Muscle of arm (tissue), 12 donors: ENCODE data around the gene NR5A1. TPM values are rescaled to one million over a fixed set of nuclear protein-coding genes. Genes with fewer than 3 reads are reported as not detected.

Experiments used
- DNase-seq: peaks from one replicate; pipeline ENCODE4 v3.0.0-alpha.2; 2013
- polyA plus RNA-seq, 12 donors: library from polyadenylated mRNA; unstranded; fragments of 120-200 nt; gene quantifications; one replicate each; pipeline ENCODE4 v1.2.1, GENCODE V29; 2013; ENCODE audit not compliant: insufficient read length in 12 of 12

Gene NR5A1
- polyA plus RNA-seq, 12 donors, result 0.10 TPM; not detected in 11

DNA sequence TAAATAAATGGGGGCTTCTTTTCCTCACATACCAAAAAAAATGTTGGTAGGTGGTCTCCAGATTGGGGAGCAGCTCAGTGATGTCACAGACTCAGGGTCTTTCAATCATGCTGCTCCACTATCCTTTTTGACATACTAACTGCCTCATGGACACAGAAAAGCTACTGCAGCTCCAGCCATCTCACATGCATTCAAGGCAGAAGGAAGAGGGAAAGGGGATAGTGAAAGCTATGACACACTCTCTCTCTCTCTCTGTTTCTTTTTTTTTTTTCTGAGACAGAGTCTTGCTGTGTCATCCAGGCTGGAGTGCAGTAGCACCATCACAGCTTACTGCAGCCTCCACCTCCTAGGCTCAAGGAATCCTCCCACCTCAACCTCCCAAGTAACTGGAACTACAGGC lies 64.8 kb downstream of the NR5A1 start:
- no peak for DNase-seq

GRCh38 chr9:124441291-124441690 lies 65.9 kb downstream of the NR5A1 start:
- DNase-seq, result no peak

DNA sequence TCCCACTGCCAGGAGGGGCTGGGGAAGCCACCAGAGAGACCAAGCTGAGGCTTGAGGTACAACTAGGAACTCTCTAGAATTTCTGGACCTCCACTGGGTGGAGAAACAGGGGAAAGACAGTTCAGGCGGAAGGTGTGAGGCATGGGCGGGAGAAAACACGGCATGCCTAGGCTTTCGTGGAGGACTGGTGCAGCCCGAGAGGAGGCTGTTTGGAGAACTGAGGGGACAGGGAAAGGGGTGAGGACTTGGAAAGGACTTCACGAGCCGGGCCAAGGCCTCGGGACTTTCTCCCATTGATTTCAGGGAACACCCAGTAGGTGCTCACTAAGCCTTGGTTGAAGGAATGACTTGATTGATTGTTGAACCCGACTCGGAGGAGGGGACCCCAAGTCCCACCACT lies 66.4 kb downstream of the NR5A1 start:
- DNase-seq, result no peak

DNA sequence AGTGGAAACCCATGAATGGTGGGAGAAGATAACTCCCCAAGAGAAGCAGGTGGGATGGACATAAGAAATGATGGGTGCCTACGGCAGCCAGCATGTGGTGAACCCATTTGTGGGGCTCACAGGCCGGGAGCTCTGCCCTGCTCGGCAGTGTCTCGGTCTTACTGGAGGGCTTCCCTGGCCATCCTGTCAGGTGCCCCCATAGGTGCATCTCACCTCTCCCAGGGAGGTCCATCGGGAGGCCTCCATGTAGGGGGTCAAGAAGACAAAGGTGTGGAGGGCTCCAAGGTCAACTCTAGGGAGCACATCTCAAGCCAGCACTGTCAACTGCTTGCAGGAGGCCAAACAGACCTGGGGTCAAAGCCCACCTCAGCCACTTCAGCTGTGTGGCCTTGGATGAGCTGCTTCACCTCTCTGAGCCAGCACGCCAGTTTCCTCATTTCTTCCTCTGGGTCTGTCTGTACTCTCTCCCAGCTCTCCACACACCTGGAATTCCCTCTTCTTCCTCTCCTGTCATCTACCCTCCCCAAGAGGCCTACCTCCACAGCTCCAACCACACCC lies 67.4 kb downstream of the NR5A1 start:
- DNase-seq, result no peak

GRCh38 chr9:124439086-124439485 lies 68.1 kb downstream of the NR5A1 start:
- no peak for DNase-seq

GRCh38 chr9:124438091-124438490 lies 69.1 kb downstream of the NR5A1 start:
- no peak for DNase-seq

DNA sequence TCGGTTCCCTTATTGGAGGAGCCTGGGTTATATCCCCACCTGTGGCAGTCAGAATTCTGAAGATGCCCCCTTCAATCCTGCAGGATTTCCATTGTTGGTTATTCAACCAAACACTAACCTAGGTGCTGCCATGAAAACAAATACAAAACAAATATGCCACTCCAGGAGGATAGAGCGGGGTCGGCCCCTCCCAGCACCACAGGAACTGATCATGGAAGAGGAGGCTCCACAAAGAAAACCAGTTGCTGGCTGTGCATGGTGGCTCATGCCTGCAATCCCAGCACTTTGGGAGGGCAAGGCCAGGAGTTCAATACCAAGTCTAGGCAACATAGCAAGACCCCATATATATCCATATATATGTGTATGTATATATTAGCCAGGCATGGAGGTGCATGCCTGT lies 70.1 kb downstream of the NR5A1 start:
- no peak for DNase-seq

DNA sequence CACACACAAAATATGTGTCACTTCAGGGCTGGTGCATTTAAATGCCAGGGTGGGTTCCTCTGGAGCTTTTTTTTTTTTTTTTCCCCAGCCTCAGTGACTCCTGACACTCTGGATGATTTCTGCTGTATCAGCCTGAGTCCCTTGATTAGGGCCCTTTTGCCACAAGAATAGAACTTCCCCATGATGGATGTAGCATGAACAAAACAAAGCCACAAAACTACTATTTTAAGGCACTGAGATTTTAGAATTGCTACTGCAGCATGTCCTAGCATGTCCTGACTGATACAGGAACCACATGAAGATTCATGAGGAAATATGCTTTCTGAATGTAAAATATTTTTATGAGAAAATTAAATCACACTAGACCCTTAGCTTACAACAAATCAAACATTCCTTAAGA lies 70.9 kb downstream of the NR5A1 start:
- no peak for DNase-seq

Other genes with a start within 250 kb of the NR5A1 start
- gene NEK6, start 249.4 kb downstream of the NR5A1 start, polyA plus RNA-seq, result 10 to 100 TPM in 11 of 12 donors, not detected in 1; 29.2 to 47.2 (median 37.5) TPM
- 100 to 1,000 TPM in 11 of 12 donors, not detected in 1; 109 to 208 (median 183) TPM for gene PSMB7, start 92.0 kb downstream of the NR5A1 start, polyA plus RNA-seq
- under 1 TPM in 4 of 12 donors, not detected in 8; 0.14 to 0.47 (median 0.23) TPM for gene ADGRD2, start 56.9 kb downstream of the NR5A1 start, polyA plus RNA-seq